Right renal cortex interstitium (tissue), 3 donors: ENCODE data around the gene ZNF888. TPM values are rescaled to one million over a fixed set of nuclear protein-coding genes. Genes with fewer than 3 reads are reported as not detected.
"Not testable (repeated sequence)": the region's sequence is repeated elsewhere in the genome, so short reads cannot be mapped to it uniquely, and the experiment has no call there.

Experiments
- DNase-seq, 3 donors: peaks; one replicate each; pipeline ENCODE4 v3.0.0-alpha.2; 2013; ENCODE audit warnings: low read depth in 3 of 3, low spot score in 2 of 3
- polyA plus RNA-seq, 3 donors: library from polyadenylated mRNA; unstranded; fragments of 120-200 nt; gene quantifications; one replicate each; pipeline ENCODE4 v1.2.1, GENCODE V29; 2013; ENCODE audit not compliant: insufficient read length in 3 of 3

Gene ZNF888
- polyA plus RNA-seq, 3 donors: 11.9 to 12.0 (median 12.0) TPM

DNA sequence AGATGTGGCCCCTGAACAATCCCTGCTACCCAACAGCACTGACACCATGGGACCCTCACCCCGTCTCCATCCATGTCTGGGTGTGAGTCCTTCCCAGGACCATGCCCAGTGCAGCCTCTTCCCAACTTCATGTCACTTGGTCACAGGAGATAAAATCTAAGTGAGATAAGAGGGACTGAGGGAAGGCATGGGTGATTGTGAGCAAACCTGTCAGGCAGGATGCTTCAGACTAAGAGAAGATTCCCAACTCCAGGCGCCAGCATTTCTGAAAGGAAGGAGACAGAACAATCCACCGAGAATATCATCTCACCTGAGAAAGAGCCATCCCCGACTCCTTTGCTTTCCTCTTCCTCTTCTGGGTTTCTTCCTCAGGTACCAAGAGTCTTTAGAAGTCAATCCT lies 33.3 kb downstream of the ZNF888 start:
- no peak for DNase-seq

DNA sequence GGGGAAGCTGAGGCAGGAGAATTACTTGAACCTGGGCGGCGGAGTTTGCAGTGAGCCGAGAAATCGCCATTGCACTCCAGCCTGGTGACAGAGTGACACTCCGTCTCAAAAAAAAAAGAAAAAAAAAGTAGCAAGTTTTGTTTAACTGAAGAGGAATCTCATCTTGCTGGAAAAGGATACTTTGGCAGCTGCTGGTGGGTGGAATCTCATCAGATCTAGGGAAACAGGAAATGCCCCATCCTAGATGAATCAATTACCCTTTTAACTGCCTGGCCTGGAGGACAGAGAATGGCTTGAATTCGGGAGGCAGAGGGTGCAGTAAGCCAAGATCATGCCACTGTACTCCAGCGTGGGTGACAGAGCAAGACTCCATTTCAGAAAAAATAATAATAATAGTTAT lies 34.2 kb downstream of the ZNF888 start:
- no peak for DNase-seq

DNA sequence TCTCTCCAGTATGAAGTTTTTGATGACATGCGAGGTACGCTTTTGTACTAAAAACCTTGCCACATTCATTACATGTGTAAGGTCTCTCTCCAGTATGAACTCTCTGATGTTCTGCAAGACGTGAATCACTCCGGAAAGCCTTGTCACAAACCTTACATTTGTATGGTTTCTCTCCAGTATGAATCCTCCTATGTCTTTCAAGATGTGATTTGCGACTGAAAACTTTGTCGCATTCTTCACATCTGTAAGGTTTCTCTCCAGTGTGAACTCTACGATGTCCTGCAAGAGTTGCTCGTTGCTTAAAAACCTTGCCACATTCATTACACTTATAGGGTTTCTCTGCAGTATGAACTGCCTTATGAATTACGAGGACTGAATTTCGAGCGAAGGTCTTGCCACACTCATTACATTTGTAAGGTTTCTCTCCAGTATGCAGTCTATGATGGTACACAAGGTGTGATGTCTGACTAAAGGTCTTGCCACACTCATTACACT lies 42.3 kb downstream of the ZNF888 start:
- DNase-seq: no peak

DNA sequence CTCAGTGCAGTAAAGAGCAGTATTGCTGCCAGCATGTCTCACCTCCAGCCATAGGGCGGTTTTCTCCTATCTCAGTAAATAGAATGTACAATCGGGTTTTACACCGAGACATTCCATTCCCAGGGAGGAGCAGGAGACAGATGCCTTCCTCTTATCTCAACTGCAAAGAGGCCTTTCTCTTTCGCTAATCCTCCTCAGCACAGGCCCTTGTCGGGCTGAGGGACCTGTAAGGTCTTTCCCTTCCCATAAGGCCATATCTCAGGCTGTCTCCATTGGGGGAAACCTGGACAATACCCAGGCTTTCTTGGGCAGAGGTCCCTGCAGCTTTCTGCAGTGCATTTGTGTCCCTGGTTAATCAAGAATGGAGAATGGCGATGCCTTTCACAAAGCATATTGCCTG lies 50.2 kb downstream of the ZNF888 start:
- not testable (repeated sequence) for DNase-seq

DNA sequence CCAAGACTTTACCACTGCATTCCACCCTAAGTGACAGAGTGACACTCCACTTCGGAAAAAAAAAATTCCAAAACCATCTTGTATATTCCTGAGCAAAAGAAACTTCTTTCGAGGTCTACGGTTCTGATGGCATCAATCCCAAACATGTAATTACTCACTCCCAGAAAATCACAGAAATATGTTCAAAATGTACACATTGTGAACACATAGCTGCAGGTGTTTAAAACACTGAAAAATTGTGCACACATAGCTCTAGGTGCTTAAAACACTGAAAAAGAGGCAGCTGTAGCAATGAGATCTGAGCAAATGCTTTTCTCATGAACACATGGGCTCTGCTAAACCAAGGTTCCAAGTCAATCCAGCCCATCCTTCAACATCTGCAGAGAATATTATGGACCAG lies 51.8 kb downstream of the ZNF888 start:
- DNase-seq: no peak

DNA sequence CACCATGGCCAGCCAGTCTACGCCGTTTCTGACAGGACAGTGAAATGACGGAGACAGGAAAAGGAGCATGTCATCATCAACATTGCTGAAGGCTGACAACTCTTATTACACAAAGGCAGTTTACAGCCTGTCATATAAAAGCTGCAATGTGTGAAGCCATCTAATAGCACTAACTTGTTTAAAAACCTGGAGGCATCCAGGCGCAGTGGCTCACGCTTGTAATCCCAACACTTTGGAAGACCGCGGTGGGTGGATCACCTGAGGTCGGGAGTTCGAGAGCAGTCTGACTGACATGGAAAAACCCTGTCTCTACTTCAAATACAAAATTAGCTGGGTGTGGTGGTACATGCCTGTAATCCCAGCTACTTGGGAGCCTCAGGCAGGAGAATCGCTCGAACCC lies 55.2 kb downstream of the ZNF888 start:
- not testable (repeated sequence) for DNase-seq

DNA sequence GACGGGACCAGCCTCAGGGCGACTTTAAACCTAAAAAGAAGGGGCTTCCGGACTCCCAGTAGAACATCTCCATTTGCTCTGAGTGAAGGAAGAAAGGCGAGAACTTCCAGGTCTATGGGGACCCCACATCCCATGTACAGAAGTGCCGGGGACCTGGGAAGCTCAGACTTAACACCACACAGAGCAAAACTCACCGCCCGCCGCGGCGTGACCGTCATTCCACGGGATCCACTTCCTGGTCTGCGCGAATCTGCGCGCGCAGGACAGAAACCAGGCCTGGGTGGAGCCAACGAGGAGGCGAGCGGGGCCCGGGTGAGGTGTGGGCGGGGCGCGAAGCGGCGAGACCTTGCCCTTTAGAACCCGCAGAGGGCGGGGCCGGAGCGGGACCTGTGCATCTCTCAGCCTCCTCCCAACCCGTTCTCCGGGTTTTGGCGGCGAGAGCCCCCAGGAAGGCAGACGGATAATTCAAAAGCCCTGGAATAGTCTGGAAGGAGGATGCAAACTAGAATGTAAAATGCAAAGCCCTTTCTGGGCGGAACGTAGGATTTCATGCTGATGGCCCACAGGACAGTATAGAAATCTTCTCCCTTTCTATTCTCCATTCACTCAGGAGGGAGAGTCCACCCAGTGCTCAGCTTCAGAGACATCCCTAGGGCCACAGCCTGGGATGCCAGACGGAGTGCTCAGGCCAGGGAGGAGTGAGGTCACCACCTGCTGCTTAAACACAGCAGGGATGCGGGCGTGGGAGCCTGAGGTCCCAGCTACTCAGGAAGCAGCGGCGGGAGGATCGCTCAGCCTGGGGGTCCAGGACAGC lies 65.6 kb downstream of the ZNF888 start, which contains the start of gene ZNF468:
ZNF468 (minus strand) TSS at position 242 of the 814 bp plus-strand sequence. CDS start 3,347 bp downstream, outside the sequence.
- peak in 2 of 3 donors; percentile 25 to 47 for DNase-seq

DNA sequence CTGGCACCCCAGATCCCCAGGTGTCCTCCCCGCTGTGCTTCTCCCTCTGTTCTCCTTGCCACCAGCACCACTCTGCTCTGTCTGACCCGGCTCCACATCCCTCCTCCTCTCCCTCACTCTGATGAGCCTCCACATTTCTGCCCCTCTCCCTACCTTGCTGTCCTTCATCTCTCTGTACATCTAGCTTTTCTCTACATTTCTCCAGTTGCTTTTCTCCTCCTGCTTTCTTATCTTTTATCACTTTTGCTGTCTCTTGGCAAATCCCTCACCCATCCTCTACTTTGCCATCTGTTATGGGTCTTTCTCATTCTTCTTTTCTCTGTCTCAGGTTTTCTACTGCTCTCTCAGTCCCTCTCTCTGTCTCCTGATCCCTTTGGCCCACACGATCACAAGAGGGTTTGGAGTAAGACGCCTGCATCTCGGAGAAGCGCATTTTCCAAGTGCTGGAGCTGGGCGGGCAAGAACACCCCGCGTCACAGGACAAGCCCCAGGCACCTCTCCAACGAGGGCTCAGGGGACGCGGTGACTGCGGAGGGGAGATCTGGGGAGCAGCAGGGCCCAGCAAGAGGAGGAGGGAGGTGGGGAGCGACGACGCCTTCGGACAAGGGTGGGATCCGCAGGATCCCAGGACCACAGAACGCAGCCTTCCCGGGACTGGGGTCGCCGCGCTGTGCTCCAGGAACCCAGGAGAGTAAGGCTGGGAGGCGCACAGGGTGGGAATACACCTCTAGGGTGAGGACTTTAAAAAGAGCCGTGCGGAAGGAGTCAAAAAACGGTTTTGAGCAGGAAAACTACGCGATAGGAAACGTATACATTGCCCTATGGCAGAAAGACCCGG lies 66.5 kb downstream of the ZNF888 start:
- not testable (repeated sequence) for DNase-seq

Other genes with a start within 250 kb of the ZNF888 start
- gene ZNF611, start 188.4 kb downstream of the ZNF888 start, polyA plus RNA-seq: 10 to 100 TPM; 15.3 to 16.7 (median 16.5) TPM
- gene ZNF600, start 136.6 kb downstream of the ZNF888 start, polyA plus RNA-seq: 1 to 10 TPM; 5.7 to 9.5 (median 7.1) TPM
- 10 to 100 TPM; 22.8 to 26.6 (median 24.6) TPM for gene ZNF28, start 101.8 kb downstream of the ZNF888 start, polyA plus RNA-seq
- 10 to 100 TPM; 35.2 to 36.3 (median 35.5) TPM for gene ZNF468, start 65.8 kb downstream of the ZNF888 start, polyA plus RNA-seq
- 10 to 100 TPM; 15.7 to 20.1 (median 18.0) TPM for gene ZNF320, start 25.8 kb downstream of the ZNF888 start, polyA plus RNA-seq
- gene ZNF816, start 39.5 kb upstream of the ZNF888 start, polyA plus RNA-seq: 10 to 100 TPM; 14.4 to 18.5 (median 16.0) TPM
- gene ERVV-1, start 90.5 kb upstream of the ZNF888 start, polyA plus RNA-seq: not detected
- gene ERVV-2, start 121.3 kb upstream of the ZNF888 start, polyA plus RNA-seq: under 1 TPM in 2 of 3 donors, not detected in 1; 0.07 to 0.16 TPM
- gene ZNF160, start 180.0 kb upstream of the ZNF888 start, polyA plus RNA-seq: 10 to 100 TPM; 36.0 to 40.2 (median 38.9) TPM
- gene ZNF415, start 209.5 kb upstream of the ZNF888 start, polyA plus RNA-seq: 10 to 100 TPM; 23.9 to 28.3 (median 27.0) TPM
- 10 to 100 TPM; 10.3 to 11.4 (median 11.0) TPM for gene ZNF347, start 235.6 kb upstream of the ZNF888 start, polyA plus RNA-seq